ENCODE results near the gene ARHGEF9. TPM values are rescaled to one million over a fixed set of nuclear protein-coding genes. Genes with fewer than 3 reads are reported as not detected.
A peak's percentile ranks its signal among the peaks of the same experiment; 100 is the strongest.
"Not testable (repeated sequence)": the region's sequence is repeated elsewhere in the genome, so short reads cannot be mapped to it uniquely, and the experiment has no call there.

ARHGEF9 gene
- 34.3 and 40.7 TPM in 2 replicates for total RNA-seq
- long read RNA-seq, full-length matches to known transcripts, result 18 of 55 reads
- long read RNA-seq, partial matches to known transcripts, result 15 of 55 reads
- long read RNA-seq, other reads (novel, unspliced or antisense), result 22 of 55 reads

DNA sequence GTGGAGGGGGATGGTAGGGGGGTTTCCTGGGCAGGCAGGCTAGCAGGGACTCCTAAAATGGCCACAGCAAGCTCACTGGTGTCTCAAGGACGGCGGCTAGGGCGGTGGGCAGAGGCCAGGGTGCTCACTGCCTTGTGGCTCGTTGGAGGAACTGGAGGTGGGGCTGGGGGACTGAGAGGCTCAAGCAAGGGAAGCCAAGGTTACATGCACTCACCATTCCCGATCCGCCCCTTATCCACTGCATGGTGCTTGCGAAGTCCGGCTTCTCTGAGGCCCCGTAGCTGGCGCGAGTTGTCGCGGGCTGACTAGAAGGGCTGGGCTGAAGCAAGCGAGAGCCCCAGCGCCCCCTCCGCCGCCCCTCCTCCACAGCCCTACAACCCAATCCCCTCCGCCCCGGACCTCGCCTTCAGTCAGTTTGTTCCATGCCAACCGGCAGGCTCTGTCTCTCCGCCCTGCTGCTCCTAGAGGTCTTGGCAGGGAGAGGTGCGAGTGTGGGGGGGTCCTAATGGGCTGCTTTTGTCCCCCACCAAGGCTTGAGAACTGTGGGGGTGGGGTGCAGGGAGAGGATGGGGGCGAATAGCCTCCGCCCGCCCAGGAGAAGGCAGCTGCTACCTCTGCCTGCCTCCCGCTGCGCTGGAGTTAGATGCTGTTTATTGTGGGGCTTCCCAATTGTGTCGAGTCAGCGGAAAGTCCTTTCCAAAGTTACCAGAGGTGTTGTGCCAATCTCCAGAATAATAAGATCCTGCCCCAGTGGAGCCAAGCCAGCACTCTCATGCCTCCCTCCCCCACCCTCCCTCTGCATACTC lies at the start of gene ARHGEF9:
TSS of gene ARHGEF9 (minus strand) at position 313 of the 806 bp plus-strand sequence. CDS start at position 244, 69 bp downstream.
- TF ChIP-seq, protein P1, sequence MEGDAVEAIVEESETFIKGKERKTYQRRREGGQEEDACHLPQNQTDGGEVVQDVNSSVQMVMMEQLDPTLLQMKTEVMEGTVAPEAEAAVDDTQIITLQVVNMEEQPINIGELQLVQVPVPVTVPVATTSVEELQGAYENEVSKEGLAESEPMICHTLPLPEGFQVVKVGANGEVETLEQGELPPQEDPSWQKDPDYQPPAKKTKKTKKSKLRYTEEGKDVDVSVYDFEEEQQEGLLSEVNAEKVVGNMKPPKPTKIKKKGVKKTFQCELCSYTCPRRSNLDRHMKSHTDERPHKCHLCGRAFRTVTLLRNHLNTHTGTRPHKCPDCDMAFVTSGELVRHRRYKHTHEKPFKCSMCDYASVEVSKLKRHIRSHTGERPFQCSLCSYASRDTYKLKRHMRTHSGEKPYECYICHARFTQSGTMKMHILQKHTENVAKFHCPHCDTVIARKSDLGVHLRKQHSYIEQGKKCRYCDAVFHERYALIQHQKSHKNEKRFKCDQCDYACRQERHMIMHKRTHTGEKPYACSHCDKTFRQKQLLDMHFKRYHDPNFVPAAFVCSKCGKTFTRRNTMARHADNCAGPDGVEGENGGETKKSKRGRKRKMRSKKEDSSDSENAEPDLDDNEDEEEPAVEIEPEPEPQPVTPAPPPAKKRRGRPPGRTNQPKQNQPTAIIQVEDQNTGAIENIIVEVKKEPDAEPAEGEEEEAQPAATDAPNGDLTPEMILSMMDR (IDR thresholded peaks at IDR 0.05), result no peak
- Mint-ChIP-seq H3K27me3 (ENCODE audit: unreplicated experiment) (no peaks in the 10 kb centered on the region), H3K4me1 (ENCODE audit: unreplicated experiment) (no peaks in the 10 kb centered on the region), H3K27ac (ENCODE audit: unreplicated experiment) (peak within 1 kb of the TSS; percentile 71), H3K9me3 (ENCODE audit: unreplicated experiment) (peaks cover 10% of the 10 kb centered on the region), H3K4me3 (ENCODE audit: unreplicated experiment) (peak within 1 kb of the TSS; percentile 71), H3K36me3 (ENCODE audit: unreplicated experiment) (no peaks in the 10 kb centered on the region)
- no peak for DNase-seq (ENCODE audit: extremely low spot score, unreplicated experiment)

DNA sequence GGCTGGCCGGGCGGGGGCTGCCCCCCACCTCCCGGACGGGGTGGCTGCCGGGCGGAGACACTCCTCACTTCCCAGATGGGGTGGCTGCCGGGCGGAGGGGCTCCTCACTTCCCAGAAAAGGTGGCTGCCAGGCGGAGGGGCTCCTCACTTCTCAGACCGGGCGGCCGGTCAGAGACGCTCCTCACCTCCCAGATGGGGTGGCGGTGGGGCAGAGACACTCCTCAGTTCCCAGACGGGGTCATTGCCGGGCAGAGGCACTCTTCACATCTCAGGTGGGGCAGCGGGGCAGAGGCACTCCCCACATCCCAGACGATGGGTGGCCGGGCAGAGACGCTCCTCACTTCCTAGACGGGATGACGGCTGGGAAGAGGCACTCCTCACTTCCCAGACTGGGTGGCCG lies 40.4 kb upstream of the ARHGEF9 start:
- not testable (repeated sequence) for H3K27me3 Mint-ChIP-seq (ENCODE audit: unreplicated experiment); H3K4me1 Mint-ChIP-seq (ENCODE audit: unreplicated experiment); H3K36me3 Mint-ChIP-seq (ENCODE audit: unreplicated experiment); H3K27ac Mint-ChIP-seq (ENCODE audit: unreplicated experiment); H3K4me3 Mint-ChIP-seq (ENCODE audit: unreplicated experiment); DNase-seq (ENCODE audit: extremely low spot score, unreplicated experiment)
- peaks cover 45% of the 10 kb centered on the region for H3K9me3 Mint-ChIP-seq (ENCODE audit: unreplicated experiment)

DNA sequence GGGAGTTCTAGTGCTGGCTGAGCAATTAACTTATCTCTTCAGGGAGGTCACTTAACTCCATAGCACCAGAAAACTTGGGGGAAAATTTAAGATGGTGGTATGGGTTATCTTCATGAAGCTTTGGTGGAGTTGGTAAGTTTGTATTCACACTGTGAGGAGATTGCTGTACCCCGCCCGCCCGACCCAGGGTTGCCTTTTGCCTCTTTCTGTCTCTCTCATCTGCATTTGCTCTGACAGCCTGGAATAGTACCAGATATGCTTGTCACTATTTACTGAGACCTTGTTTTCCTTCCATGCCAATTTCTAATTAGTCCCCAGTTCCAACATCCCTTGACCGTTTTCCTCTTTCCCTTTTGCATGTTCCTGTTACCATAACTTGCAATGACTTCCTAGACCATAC lies 33.1 kb upstream of the ARHGEF9 start:
- Mint-ChIP-seq H3K36me3 (ENCODE audit: unreplicated experiment) (no peaks in the 10 kb centered on the region), H3K27ac (ENCODE audit: unreplicated experiment) (no peak overlapping the region), H3K9me3 (ENCODE audit: unreplicated experiment) (peaks cover 9% of the 10 kb centered on the region), H3K4me1 (ENCODE audit: unreplicated experiment) (no peaks in the 10 kb centered on the region), H3K4me3 (ENCODE audit: unreplicated experiment) (no peak overlapping the region), H3K27me3 (ENCODE audit: unreplicated experiment) (no peaks in the 10 kb centered on the region)
- DNase-seq (ENCODE audit: extremely low spot score, unreplicated experiment), result no peak
- TF ChIP-seq, protein P1 (IDR thresholded peaks at IDR 0.05), result no peak

DNA sequence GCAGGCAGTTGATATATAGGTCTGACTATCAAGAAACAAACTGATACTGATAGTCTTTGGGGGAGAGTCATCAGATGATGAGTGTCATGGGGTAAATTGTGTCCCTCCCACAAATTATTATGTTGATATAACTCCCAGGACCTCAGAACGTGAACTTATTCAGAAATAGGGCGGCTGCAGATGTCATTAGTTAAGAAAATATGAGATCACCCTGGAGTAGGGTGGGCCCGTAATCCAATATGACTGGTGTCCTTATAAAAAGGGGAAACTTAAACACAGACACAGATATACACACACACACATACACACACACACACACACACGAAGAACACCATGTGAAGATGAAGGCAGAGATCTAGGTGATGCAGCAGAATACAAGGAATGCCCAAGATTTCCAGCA lies 32.7 kb upstream of the ARHGEF9 start:
- no peak overlapping the region for H3K27ac Mint-ChIP-seq (ENCODE audit: unreplicated experiment)
- no peaks in the 10 kb centered on the region for H3K4me1 Mint-ChIP-seq (ENCODE audit: unreplicated experiment)
- DNase-seq (ENCODE audit: extremely low spot score, unreplicated experiment), result no peak
- no peaks in the 10 kb centered on the region for H3K27me3 Mint-ChIP-seq (ENCODE audit: unreplicated experiment)
- H3K36me3 Mint-ChIP-seq (ENCODE audit: unreplicated experiment), result no peaks in the 10 kb centered on the region
- TF ChIP-seq, protein P1 (IDR thresholded peaks at IDR 0.05), result no peak
- H3K4me3 Mint-ChIP-seq (ENCODE audit: unreplicated experiment), result no peak overlapping the region
- peaks cover 7% of the 10 kb centered on the region for H3K9me3 Mint-ChIP-seq (ENCODE audit: unreplicated experiment)

DNA sequence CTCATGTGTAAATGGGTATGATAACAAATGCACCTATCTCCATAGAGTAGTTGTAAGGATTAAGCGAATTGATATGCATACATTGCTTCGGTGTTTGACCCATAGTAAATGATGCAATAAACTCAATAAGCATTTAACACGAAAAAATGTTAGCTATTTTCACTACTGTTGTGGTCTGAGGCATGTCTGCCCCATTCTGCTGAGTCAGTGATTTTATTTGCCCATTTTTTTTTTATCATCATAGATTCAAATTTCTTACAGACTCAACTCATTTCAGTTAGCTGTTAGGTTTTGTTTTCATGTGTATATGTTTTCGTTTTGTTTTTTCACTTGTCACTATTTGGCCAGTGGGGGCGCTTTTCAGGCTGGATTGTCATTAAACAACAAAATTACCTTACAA lies 27.8 kb upstream of the ARHGEF9 start:
- H3K27me3 Mint-ChIP-seq (ENCODE audit: unreplicated experiment), result no peaks in the 10 kb centered on the region
- DNase-seq (ENCODE audit: extremely low spot score, unreplicated experiment), result no peak
- no peak overlapping the region for H3K27ac Mint-ChIP-seq (ENCODE audit: unreplicated experiment)
- no peak overlapping the region for H3K4me3 Mint-ChIP-seq (ENCODE audit: unreplicated experiment)
- peaks cover 6% of the 10 kb centered on the region for H3K9me3 Mint-ChIP-seq (ENCODE audit: unreplicated experiment)
- TF ChIP-seq, protein P1 (IDR thresholded peaks at IDR 0.05), result no peak
- no peaks in the 10 kb centered on the region for H3K4me1 Mint-ChIP-seq (ENCODE audit: unreplicated experiment)
- H3K36me3 Mint-ChIP-seq (ENCODE audit: unreplicated experiment), result no peaks in the 10 kb centered on the region

Data from osteocyte (in vitro differentiated cells).